GM12872 (cell line): ENCODE data around the gene MACROD1.

Source experiments
- TF ChIP-seq, protein P1 (sequence below): IDR thresholded peaks from 3 replicates; pipeline ENCODE4 v1.5.1; 2011; ENCODE audit warnings: low read depth, mild to moderate bottlenecking, low read length, moderate library complexity; ENCODE audit not compliant: insufficient read depth

The MACROD1 gene

DNA sequence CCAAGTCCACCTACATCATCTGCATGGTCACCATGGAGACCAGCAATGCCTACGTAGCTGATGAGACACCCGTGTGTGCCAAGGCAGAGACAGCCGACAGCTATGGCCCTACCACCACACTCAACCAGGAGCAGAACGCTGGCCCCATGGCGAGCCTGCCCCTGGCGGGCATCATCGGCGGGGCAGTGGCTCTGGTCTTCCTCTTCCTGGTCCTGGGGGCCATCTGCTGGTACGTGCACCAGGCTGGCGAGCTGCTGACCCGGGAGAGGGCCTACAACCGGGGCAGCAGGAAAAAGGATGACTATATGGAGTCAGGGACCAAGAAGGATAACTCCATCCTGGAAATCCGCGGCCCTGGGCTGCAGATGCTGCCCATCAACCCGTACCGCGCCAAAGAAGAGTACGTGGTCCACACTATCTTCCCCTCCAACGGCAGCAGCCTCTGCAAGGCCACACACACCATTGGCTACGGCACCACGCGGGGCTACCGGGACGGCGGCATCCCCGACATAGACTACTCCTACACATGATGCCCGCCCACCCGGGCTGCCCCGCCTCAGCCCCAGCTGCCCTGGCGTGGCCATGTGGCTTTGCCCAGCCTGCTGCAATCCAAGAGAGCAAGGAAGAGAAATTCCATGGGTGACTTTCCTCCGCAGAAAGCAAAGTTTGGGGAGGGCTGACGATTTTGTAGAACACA is 48.0 kb downstream of the MACROD1 start:
- TF ChIP-seq, protein P1, sequence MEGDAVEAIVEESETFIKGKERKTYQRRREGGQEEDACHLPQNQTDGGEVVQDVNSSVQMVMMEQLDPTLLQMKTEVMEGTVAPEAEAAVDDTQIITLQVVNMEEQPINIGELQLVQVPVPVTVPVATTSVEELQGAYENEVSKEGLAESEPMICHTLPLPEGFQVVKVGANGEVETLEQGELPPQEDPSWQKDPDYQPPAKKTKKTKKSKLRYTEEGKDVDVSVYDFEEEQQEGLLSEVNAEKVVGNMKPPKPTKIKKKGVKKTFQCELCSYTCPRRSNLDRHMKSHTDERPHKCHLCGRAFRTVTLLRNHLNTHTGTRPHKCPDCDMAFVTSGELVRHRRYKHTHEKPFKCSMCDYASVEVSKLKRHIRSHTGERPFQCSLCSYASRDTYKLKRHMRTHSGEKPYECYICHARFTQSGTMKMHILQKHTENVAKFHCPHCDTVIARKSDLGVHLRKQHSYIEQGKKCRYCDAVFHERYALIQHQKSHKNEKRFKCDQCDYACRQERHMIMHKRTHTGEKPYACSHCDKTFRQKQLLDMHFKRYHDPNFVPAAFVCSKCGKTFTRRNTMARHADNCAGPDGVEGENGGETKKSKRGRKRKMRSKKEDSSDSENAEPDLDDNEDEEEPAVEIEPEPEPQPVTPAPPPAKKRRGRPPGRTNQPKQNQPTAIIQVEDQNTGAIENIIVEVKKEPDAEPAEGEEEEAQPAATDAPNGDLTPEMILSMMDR = no peak

DNA sequence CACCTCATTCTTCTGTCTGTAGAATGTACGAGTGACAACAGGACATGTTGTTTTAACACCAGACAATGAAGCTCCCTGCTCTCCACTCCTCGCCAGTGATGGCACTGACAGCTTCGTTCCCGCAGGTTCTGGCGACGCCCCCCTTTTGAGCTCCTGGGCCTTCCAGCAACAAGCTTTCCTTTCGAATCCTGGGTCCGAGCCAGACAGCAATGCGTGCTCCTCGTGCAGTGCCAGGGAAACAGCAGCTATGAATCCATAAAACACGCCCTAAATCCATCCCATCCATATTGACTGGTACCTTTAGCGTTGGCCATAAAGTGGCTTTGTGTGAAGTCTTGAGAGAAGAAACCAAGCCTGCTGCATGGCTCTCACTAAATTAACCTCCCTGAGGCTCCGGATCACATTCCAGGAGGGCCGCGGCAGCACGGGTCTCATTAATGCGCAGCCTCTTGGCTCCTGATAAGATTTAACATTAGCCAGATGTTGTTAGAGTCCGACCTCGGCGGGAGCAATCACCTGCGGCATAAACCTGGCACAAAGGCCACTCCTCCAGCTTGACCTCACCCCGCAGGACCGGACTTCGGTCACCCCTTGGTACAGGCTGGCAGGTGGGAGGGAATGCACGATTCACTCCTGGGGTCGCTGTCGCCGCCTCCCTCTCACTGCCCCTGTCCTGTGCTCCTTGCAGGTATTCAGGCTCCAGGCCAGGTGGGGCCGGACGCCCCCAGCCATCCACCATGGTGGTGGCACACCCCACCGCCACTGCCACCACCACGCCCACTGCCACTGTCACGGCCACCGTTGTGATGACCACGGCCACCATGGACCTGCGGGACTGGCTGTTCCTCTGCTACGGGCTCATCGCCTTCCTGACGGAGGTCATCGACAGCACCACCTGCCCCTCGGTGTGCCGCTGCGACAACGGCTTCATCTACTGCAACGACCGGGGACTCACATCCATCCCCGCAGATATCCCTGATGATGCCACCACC is 50.1 kb downstream of the MACROD1 start:
- TF ChIP-seq, protein P1 = no peak

DNA sequence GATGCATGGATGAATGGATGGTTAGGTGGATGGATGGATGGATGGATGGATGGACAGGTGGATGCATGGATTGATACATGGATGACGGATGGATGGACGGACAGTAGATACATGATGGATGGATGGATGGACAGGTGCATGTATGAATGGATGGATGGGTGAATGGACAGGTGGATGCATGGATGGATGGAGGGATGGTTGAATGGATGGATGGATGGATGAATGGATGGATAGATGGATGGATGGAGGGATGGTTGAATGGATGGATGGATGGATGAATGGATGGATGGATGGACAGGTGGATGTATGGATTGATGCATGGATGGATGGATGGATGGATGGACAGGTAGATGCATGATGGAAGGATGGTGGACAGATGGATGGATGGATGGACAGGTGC is 51.7 kb downstream of the MACROD1 start:
- TF ChIP-seq, protein P1 = no peak

DNA sequence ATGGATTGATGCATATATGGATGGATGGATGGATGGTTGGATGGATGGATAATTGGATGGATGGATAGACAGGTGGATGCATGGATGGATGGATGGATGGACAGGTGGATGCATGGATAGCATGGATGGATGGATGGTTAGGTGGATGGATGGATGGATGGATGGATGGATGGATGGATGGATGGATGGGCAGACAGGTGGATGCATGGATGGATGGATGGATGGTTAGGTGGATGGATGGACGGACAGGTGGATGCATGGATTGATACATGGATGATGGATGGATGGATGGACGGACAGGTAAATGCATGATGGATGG is 52.5 kb downstream of the MACROD1 start:
- TF ChIP-seq, protein P1 = no peak

DNA sequence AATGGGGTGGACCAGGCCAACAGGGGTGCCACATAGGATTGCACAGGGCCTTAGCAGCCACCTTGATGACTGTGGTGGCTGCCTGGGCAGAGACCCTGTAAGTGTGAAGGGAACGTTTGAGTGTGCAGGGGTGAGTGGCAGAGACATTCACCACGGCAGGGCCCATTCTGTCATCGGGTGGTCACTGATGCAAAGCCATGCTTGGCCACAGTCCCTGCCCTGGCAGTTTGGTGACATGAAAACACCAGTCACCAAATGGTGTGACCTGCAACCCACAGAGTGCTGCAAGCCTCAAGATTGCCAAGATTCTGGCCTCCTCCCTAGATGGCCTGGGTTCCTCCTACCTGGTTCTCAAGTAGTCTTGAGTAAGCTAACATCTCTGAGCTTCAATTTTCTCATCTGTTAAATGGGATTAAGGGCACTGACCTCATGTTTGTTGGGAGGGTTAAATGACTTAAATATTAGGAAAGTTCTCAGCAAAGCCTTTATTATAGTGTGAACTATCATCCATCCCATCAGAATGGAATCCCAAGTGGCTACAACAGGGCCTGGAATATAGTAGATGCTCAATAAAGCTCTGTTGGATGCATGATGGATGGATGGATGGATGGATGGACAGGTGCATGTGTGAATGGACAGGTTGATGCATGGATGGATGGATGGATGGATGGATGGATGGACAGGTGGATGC is 53.0 kb downstream of the MACROD1 start:
- TF ChIP-seq, protein P1 = no peak

DNA sequence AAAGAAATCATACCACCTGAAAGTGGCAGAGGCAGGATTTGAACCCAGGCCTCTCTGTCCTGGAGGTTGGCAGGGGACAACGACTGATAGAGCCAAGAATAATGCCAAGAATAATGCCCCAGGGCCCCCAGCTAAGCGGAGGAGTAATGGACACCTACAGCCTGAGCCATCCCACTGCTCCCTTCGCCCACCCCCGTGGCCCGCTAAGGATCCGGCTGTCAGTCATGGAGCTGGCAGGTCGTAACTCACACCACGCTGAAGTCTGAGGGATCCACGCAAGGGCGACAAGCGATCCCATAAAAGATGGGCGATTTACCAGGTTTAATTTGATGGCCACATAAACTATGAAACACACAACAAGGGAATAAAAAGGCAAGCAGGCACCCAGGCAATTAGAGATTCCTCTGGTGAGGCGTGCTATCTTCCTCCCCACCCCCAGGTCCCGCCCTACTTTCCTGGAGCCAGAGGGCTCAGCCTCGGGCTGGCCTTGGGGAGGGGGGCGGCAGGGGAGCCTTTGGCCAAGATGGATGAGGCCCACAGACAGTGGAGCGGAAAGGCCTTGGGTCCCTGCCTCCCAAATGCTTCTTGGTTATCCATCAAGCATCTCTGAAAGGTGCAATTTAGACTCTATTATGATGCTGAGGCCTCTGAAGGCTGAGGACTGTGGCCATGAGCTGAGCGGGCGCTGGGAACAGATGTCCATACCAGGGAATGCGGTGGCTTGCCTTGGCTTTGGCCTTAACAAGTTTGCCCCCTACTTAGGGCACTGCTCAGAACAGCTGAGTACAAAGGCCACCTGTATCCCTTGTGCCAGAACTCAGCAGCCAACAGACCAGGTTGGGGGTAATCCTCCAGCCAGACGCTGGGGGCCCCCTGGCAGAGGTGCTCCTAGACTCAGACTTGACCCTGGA is 55.2 kb downstream of the MACROD1 start:
- TF ChIP-seq, protein P1 = no peak
